ENCODE data around the gene MLPH.

DNA sequence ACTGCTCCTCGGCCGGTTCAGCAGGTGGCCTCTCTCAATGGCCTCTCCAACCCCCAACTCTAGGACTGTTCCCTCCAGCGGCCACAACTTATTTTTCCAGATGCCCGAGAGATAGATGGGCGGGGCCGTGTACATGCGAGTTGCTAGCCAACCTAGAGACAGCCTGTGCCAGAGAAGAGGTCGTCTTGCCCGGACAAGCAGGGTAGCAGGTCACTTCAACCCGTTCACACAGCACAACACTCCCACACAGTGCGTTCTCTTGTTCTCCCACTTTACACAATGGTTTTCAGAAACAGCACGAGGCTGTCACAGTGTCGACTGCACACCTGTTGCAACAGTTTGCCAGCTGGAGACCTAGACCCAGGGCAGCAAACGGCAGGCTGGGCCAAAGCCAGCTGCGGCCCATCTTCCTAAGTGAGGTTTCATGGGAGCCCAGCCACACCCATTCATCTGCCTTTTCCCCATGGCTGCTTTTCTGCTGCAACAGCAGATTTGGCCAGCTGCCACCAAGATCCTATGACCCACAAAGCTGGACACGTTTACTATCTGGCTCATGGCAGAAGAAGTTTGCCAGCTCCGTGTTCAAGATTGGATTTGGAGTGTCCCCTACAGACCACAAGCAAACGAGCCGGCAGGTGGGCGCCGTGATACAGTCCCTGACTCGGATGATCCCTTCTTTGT lies 72.0 kb downstream of the MLPH start:
- TF ChIP-seq CTCF (IDR thresholded peaks at IDR 0.05): peak in 1 of 3 experiments; percentile 16
- peak; percentile 58 to 63 for TF ChIP-seq POLR2AphosphoS5 (IDR thresholded peaks at IDR 0.05)
- no peak for TF ChIP-seq POLR2A (IDR thresholded peaks at IDR 0.05; ENCODE audit: low read depth)
- no peak for TF ChIP-seq EP300 (IDR thresholded peaks at IDR 0.05)
